GM21526 (cell line): Measurements from ENCODE around the gene VGLL2.

Source experiments
- ATAC-seq: cut with Tn5 transposase; IDR thresholded peaks from one replicate; pipeline ENCODE4 v1.9.1; 2021; ENCODE audit warnings: moderate library complexity; ENCODE audit not compliant: unreplicated experiment, low FRiP score

VGLL2 gene

GRCh38 chr6:117309611-117310010, 44.3 kb downstream of the VGLL2 start:
- no peak for ATAC-seq

GRCh38 chr6:117311310-117311709, 46.0 kb downstream of the VGLL2 start:
- no peak for ATAC-seq

DNA sequence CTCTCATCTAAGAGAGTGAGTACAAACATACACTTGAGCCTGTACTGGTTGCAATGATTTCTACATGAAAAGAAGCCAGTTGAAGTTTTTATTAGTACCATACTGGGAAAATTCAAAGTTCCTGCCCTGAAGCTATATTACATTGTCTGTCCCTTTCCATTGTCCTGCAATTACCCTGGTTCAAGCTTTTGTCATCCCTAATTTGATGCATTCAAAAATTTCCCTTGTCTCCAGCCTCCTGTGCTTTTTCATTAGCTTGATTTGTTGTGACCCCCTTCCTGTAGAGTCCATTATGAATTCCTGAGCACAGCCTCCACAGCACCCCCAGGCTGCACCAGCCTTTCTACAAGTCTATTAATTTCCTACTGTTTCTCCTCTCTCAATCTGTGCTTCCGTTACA, 46.4 kb downstream of the VGLL2 start:
- ATAC-seq = no peak

DNA sequence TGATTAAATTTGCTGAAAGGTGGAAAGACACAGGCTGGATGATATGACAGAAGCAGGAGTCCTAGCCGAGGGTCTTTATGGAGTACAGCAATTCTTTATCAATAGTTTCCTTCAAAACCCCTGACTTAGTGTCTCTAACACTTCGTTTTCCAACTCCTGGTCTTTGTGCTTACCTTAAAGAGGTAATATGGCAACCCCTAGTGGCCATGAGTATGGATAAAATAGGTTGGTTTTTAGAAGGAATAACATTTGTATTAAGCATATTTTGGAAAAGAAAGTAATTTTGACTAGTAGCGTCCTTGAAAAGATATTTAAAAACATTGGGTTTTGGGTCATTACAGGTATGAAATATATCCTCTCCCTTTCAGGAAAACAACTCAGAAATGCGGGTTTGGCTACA, 51.9 kb downstream of the VGLL2 start:
- peak; percentile 52 for ATAC-seq
